Neural progenitor cell (in vitro differentiated cells): Measurements from ENCODE around the gene LRRN2. TPM values are rescaled to one million over a fixed set of nuclear protein-coding genes. Genes with fewer than 3 reads are reported as not detected.
"Not testable (repeated sequence)": the region's sequence is repeated elsewhere in the genome, so short reads cannot be mapped to it uniquely, and the experiment has no call there.

Experiments
- DNase-seq: peaks from one replicate; pipeline ENCODE4 v3.0.0-alpha.2; 2016; ENCODE audit warnings: low spot score
- H2AFZ ChIP-seq: fragments of 200-600 bp; sonication (generic); replicated peaks from 2 replicates; pipeline ENCODE4 v1.6.1; 2016; ENCODE audit warnings: antibody characterized with exemption
- H3F3A ChIP-seq: fragments of 200-600 bp; sonication (generic); 2 replicates; pipeline ENCODE4 v1.6.1; 2016; ENCODE audit warnings: antibody characterized with exemption, low read depth
- H3K27ac ChIP-seq: fragments of 200-600 bp; sonication (generic); 2 replicates; pipeline ENCODE4 v1.5.1; 2016; ENCODE audit warnings: mild to moderate bottlenecking
- H3K27me3 ChIP-seq: fragments of 200-600 bp; sonication (generic); 2 replicates; pipeline ENCODE4 v1.6.1; 2016; ENCODE audit warnings: mild to moderate bottlenecking, moderate library complexity
- H3K36me3 ChIP-seq: fragments of 200-600 bp; sonication (generic); 2 replicates; pipeline ENCODE4 v1.5.1; 2016
- H3K4me1 ChIP-seq: fragments of 200-600 bp; sonication (generic); 2 replicates; pipeline ENCODE4 v1.6.1; 2016; ENCODE audit warnings: mixed run types
- H3K4me2 ChIP-seq: fragments of 200-600 bp; sonication (generic); 2 replicates; pipeline ENCODE4 v1.6.1; 2016
- H3K4me3 ChIP-seq: fragments of 200-600 bp; sonication (generic); 2 replicates; pipeline ENCODE4 v1.5.1; 2016
- H3K79me2 ChIP-seq: fragments of 200-600 bp; sonication (generic); 2 replicates; pipeline ENCODE4 v1.6.1; 2016; ENCODE audit warnings: low read depth
- H3K9ac ChIP-seq: fragments of 200-600 bp; sonication (generic); 2 replicates; pipeline ENCODE4 v1.6.1; 2016
- H3K9me3 ChIP-seq: fragments of 200-600 bp; sonication (generic); 2 replicates; pipeline ENCODE4 v1.5.1; 2016; ENCODE audit warnings: low read depth
- H4K20me1 ChIP-seq: fragments of 200-600 bp; sonication (generic); 2 replicates; pipeline ENCODE4 v1.6.1; 2016; ENCODE audit warnings: low read depth
- H3K27ac Mint-ChIP-seq: 3 replicates; pipeline ENCODE4 v1.8.0; 2021; ENCODE audit warnings: mixed read lengths
- H3K27me3 Mint-ChIP-seq: 2 replicates; pipeline ENCODE4 v1.8.0; 2022; ENCODE audit warnings: low read depth, mild to moderate bottlenecking, inconsistent platforms, moderate library complexity, mixed read lengths; ENCODE audit not compliant: insufficient read depth
- H3K36me3 Mint-ChIP-seq: 3 replicates; pipeline ENCODE4 v1.8.0; 2021; ENCODE audit warnings: mixed read lengths
- H3K4me1 Mint-ChIP-seq: 3 replicates; pipeline ENCODE4 v1.8.0; 2021; ENCODE audit warnings: mixed read lengths
- H3K4me3 Mint-ChIP-seq: 3 replicates; pipeline ENCODE4 v1.8.0; 2021; ENCODE audit warnings: mild to moderate bottlenecking, moderate library complexity, mixed read lengths
- H3K9me3 Mint-ChIP-seq: 3 replicates; pipeline ENCODE4 v1.8.0; 2020; ENCODE audit warnings: mixed read lengths
- CTCF ChIP-seq: fragments of 200-600 bp; sonication (generic); IDR thresholded peaks from 2 replicates; pipeline ENCODE4 v1.5.1; 2017; ENCODE audit warnings: antibody characterized with exemption, mild to moderate bottlenecking
- EZH2 ChIP-seq: fragments of 200-600 bp; sonication (generic); IDR thresholded peaks from 2 replicates; pipeline ENCODE4 v1.6.1; 2017; ENCODE audit warnings: antibody characterized with exemption, mild to moderate bottlenecking, moderate library complexity
- EZH2phosphoT487 ChIP-seq: fragments of 200-600 bp; sonication (generic); IDR thresholded peaks from 2 replicates; pipeline ENCODE4 v1.6.1; 2017; ENCODE audit warnings: antibody characterized with exemption
- total RNA-seq: library from RNA; depleted of rRNA; stranded (reverse); fragments of >200 nt; gene quantifications from 2 replicates; pipeline ENCODE4 v1.2.3, GENCODE V29; 2015; ENCODE audit warnings: low replicate concordance

The LRRN2 gene
- total RNA-seq, 1 donor from 2014 or later, result 1.9 TPM

- H3K27me3 Mint-ChIP-seq, result peaks cover 10% of the 10 kb centered on the region
- Histone ChIP-seq H3K36me3 (no peaks in the 10 kb centered on the region), H3F3A (peaks cover 24% of the 10 kb centered on the region), H2AFZ (no peak overlapping the region), H3K4me3 (no peak overlapping the region), H4K20me1 (no peaks in the 10 kb centered on the region), H3K4me2 (no peak overlapping the region), H3K27me3 (peaks cover 3% of the 10 kb centered on the region), H3K27ac (no peak overlapping the region), H3K4me1 (peaks cover 37% of the 10 kb centered on the region), H3K9ac (no peak overlapping the region), H3K79me2 (no peaks in the 10 kb centered on the region), H3K9me3 (no peaks in the 10 kb centered on the region)
- TF ChIP-seq CTCF, result no peak
- TF ChIP-seq EZH2, result no peak
- TF ChIP-seq EZH2phosphoT487, result no peak
- peaks cover 49% of the 10 kb centered on the region for H3K4me1 Mint-ChIP-seq
- no peak overlapping the region for H3K4me3 Mint-ChIP-seq
- H3K27ac Mint-ChIP-seq, result no peak overlapping the region
- H3K36me3 Mint-ChIP-seq, result no peaks in the 10 kb centered on the region
- no peaks in the 10 kb centered on the region for H3K9me3 Mint-ChIP-seq
- DNase-seq, result no peak
Observed at GRCh38 chr1:204571631-204572030, 113.9 kb downstream of the LRRN2 start.

GRCh38 chr1:204571128-204571527 is 114.4 kb downstream of the LRRN2 start:
- no peak overlapping the region for H3K4me2 ChIP-seq
- H3K79me2 ChIP-seq, result no peaks in the 10 kb centered on the region
- H2AFZ ChIP-seq, result no peak overlapping the region
- peaks cover 37% of the 10 kb centered on the region for H3K4me1 ChIP-seq
- Mint-ChIP-seq H3K27ac (no peak overlapping the region), H3K9me3 (no peaks in the 10 kb centered on the region), H3K4me3 (no peak overlapping the region), H3K36me3 (no peaks in the 10 kb centered on the region), H3K4me1 (peaks cover 49% of the 10 kb centered on the region), H3K27me3 (peaks cover 10% of the 10 kb centered on the region)
- no peak overlapping the region for H3K4me3 ChIP-seq
- H3K9me3 ChIP-seq, result no peaks in the 10 kb centered on the region
- no peaks in the 10 kb centered on the region for H3K36me3 ChIP-seq
- no peaks in the 10 kb centered on the region for H4K20me1 ChIP-seq
- peaks cover 3% of the 10 kb centered on the region for H3K27me3 ChIP-seq
- DNase-seq, result no peak
- H3F3A ChIP-seq, result peaks cover 23% of the 10 kb centered on the region
- TF ChIP-seq CTCF (no peak), EZH2 (no peak), EZH2phosphoT487 (no peak)
- H3K9ac ChIP-seq, result no peak overlapping the region
- no peak overlapping the region for H3K27ac ChIP-seq

GRCh38 chr1:204570021-204570420 is 115.5 kb downstream of the LRRN2 start:
- Histone ChIP-seq H3F3A (peaks cover 16% of the 10 kb centered on the region), H3K4me1 (peaks cover 28% of the 10 kb centered on the region)
- H3K4me2 ChIP-seq, H3K4me3 Mint-ChIP-seq, H3K36me3 Mint-ChIP-seq, H3K27ac ChIP-seq, H3K27me3 Mint-ChIP-seq, H3K36me3 ChIP-seq, H4K20me1 ChIP-seq, H2AFZ ChIP-seq, H3K4me3 ChIP-seq, H3K9ac ChIP-seq, H3K9me3 ChIP-seq, H3K9me3 Mint-ChIP-seq, H3K27me3 ChIP-seq, H3K27ac Mint-ChIP-seq, H3K79me2 ChIP-seq, DNase-seq: not testable (repeated sequence)
- peaks cover 45% of the 10 kb centered on the region for H3K4me1 Mint-ChIP-seq

GRCh38 chr1:204569478-204569877 is 116.1 kb downstream of the LRRN2 start:
- Mint-ChIP-seq H3K4me1 (peaks cover 40% of the 10 kb centered on the region), H3K4me3 (no peak overlapping the region)

More at GRCh38 chr1:204569478-204569877, 116.1 kb downstream of the LRRN2 start:
- H3K9me3 ChIP-seq, result no peaks in the 10 kb centered on the region
- H3K27ac ChIP-seq, result no peak overlapping the region
- H4K20me1 ChIP-seq, result no peaks in the 10 kb centered on the region
- TF ChIP-seq EZH2 (no peak), EZH2phosphoT487 (no peak), CTCF (no peak)
- Mint-ChIP-seq H3K27ac (no peak overlapping the region), H3K9me3 (no peaks in the 10 kb centered on the region), H3K36me3 (no peaks in the 10 kb centered on the region), H3K27me3 (peaks cover 8% of the 10 kb centered on the region)
- peaks cover 22% of the 10 kb centered on the region for H3K4me1 ChIP-seq
- no peaks in the 10 kb centered on the region for H3K79me2 ChIP-seq
- H3K27me3 ChIP-seq, result no peaks in the 10 kb centered on the region
- peaks cover 16% of the 10 kb centered on the region for H3F3A ChIP-seq
- H3K9ac ChIP-seq, result no peak overlapping the region
- no peak for DNase-seq
- no peaks in the 10 kb centered on the region for H3K36me3 ChIP-seq
- H3K4me3 ChIP-seq, result no peak overlapping the region
- H3K4me2 ChIP-seq, result no peak overlapping the region
- H2AFZ ChIP-seq, result no peak overlapping the region
